Natural killer cell (primary cell): Measurements from ENCODE around the gene ABCA4. TPM values are rescaled to one million over a fixed set of nuclear protein-coding genes. Genes with fewer than 3 reads are reported as not detected.

Experiments
- ATAC-seq, 3 donors: fragments of 150-1000 bp in 2 of 3; fragments of 200-7000 bp in 1 of 3; cut with Tn5 transposase; 1 replicate in 1 of 3; 2 replicates in 2 of 3; pipeline ENCODE4 v1.10.0; 2021; ENCODE audit warnings: mild to moderate bottlenecking in 2 of 3, moderate library complexity in 2 of 3
- DNase-seq, 2 donors: peaks; one replicate each; pipeline versions ENCODE4 v3.0.0 to v3.0.0-alpha.2; 2013 to 2021; ENCODE audit warnings: mixed read lengths in 1 of 2
- H3K27ac ChIP-seq: one replicate; pipeline ENCODE4 v1.5.1; 2013; ENCODE audit warnings: mild to moderate bottlenecking, low read length
- H3K27me3 ChIP-seq: one replicate; pipeline ENCODE4 v1.6.1; 2013; ENCODE audit warnings: low read length; ENCODE audit not compliant: control insufficient read depth, insufficient read depth
- H3K36me3 ChIP-seq: one replicate; pipeline ENCODE4 v1.6.1; 2013; ENCODE audit warnings: low read length; ENCODE audit not compliant: control insufficient read depth, insufficient read depth
- H3K4me1 ChIP-seq: one replicate; pipeline ENCODE4 v1.6.1; 2013; ENCODE audit warnings: low read length; ENCODE audit not compliant: control insufficient read depth, insufficient read depth
- H3K4me3 ChIP-seq: one replicate; pipeline ENCODE4 v1.5.1; 2013; ENCODE audit warnings: low read length
- H3K9me3 ChIP-seq: one replicate; pipeline ENCODE4 v1.6.1; 2013; ENCODE audit warnings: low read length; ENCODE audit not compliant: control insufficient read depth, insufficient read depth
- H3K27ac Mint-ChIP-seq, 2 donors: one replicate each; pipeline ENCODE4 v1.8.0; 2022; ENCODE audit warnings: mild to moderate bottlenecking in 2 of 2, mixed read lengths in 2 of 2, moderate library complexity in 1 of 2
- H3K27me3 Mint-ChIP-seq, 2 donors: one replicate each; pipeline ENCODE4 v1.8.0; 2022; ENCODE audit warnings: low read depth in 2 of 2, mixed read lengths in 2 of 2
- H3K36me3 Mint-ChIP-seq: one replicate; pipeline ENCODE4 v1.8.0; 2022; ENCODE audit warnings: mixed read lengths
- H3K4me1 Mint-ChIP-seq, 2 donors: one replicate each; pipeline ENCODE4 v1.8.0; 2022; ENCODE audit warnings: mixed read lengths in 2 of 2
- H3K4me3 Mint-ChIP-seq: one replicate; pipeline ENCODE4 v1.8.0; 2022; ENCODE audit warnings: mild to moderate bottlenecking, moderate library complexity, mixed read lengths
- H3K9me3 Mint-ChIP-seq, 2 donors: one replicate each; pipeline ENCODE4 v1.8.0; 2022; ENCODE audit warnings: mixed read lengths in 2 of 2
- WGBS: methylation state at CpG from one replicate; pipeline ENCODE4 v1.1.7; 2013; ENCODE audit warnings: missing lambda C conversion rate; ENCODE audit not compliant: insufficient coverage; 5-methylcytosine and 5-hydroxymethylcytosine counted together
- intact Hi-C: fragments of 100-400 bp; cut with micrococcal nuclease; formaldehyde crosslinking; loops from one replicate; pipeline ENCODE4 v1.14.2; 2022
- total RNA-seq, 4 donors: library from RNA; stranded (reverse); fragments of 120-200 nt in 1 of 4; gene quantifications; one replicate each; pipeline versions ENCODE4 v1.2.3 to v1.2.4, GENCODE V29; 2013 to 2022
- TF ChIP-seq, protein P1 (sequence below): fragments of 200-600 bp; IDR thresholded peaks from one replicate; pipeline ENCODE4 v1.8.0; 2022; ENCODE audit warnings: antibody characterized with exemption

The ABCA4 gene
- total RNA-seq, 3 donors from 2014 or later (not counting 1 experiment from before 2014, with no cell fraction given), result 0.48 TPM; not detected in 2

DNA sequence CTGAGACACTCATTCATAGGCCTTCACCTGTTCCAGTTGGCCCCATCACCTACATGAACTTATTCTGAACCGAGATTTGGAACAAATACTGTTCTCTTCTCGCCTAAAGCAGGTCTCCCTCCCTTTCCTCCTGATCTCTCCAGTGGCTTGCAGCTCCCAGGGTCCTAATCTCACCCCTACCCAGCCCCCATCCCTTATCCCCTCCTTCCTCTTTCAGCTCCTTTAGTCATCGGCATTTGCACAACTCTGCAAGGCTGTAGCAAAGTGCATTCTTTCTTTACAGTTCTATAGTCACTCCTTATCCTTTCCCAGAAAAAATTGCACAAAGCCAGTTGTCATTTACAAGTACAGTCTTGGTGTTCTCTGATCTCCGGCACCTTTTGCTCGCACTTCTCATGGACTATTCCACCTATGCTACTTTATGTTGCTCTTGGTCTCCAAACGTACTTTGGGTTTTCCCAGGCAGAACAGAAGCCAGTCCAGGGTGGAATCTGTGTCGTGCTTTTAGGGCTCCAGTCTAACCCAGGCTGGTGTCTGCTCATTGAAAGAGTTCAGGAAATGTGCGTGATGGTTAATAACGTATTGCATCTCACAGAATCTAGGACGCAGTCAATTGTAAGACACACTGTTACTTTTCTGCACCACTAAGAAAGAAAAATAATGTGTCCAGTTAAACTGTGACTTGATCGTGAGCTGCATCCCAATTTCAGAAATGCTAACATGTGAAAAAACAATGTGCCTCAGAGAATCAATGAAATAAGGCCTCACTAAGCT is 965 bp downstream of the ABCA4 start:
- no peak for ATAC-seq
- Mint-ChIP-seq H3K9me3 (no peaks in the 10 kb centered on the region), H3K27ac (no peak overlapping the region), H3K36me3 (no peaks in the 10 kb centered on the region), H3K4me1 (no peaks in the 10 kb centered on the region), H3K4me3 (no peak overlapping the region), H3K27me3 (peaks cover 15 to 18% of the 10 kb centered on the region in 2 donors)
- Histone ChIP-seq H3K4me3 (no peak overlapping the region), H3K27ac (no peak overlapping the region), H3K27me3 (no peaks in the 10 kb centered on the region), H3K36me3 (no peaks in the 10 kb centered on the region), H3K9me3 (no peaks in the 10 kb centered on the region), H3K4me1 (no peaks in the 10 kb centered on the region)
- intact Hi-C loops, result no loop called here
- TF ChIP-seq, protein P1, sequence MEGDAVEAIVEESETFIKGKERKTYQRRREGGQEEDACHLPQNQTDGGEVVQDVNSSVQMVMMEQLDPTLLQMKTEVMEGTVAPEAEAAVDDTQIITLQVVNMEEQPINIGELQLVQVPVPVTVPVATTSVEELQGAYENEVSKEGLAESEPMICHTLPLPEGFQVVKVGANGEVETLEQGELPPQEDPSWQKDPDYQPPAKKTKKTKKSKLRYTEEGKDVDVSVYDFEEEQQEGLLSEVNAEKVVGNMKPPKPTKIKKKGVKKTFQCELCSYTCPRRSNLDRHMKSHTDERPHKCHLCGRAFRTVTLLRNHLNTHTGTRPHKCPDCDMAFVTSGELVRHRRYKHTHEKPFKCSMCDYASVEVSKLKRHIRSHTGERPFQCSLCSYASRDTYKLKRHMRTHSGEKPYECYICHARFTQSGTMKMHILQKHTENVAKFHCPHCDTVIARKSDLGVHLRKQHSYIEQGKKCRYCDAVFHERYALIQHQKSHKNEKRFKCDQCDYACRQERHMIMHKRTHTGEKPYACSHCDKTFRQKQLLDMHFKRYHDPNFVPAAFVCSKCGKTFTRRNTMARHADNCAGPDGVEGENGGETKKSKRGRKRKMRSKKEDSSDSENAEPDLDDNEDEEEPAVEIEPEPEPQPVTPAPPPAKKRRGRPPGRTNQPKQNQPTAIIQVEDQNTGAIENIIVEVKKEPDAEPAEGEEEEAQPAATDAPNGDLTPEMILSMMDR, result no peak
- 85% methylated on average over 11 of the region's 11 CpGs for WGBS
- DNase-seq, result no peak

DNA sequence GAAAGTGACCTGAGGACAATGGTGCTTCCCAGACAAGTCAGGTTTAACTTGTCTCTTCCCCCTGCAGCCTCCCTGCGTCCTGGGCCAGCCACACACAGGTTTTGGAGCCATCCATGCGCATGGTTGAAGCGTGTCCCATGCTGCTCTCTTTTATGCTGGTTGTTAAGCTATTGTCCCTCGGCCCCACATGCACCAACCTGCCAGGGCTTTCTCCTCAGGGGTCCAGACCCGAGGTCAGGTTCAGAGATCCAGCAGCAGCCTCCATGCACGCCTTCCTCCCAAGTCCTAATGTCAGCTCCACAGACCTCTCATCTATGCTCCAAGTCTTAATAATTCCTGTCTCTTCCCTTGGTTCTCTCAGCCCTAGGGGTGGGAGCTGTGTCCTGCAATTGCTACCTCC is 1.6 kb downstream of the ABCA4 start:
- TF ChIP-seq, protein P1, result no peak
- Histone ChIP-seq H3K27me3 (no peaks in the 10 kb centered on the region), H3K36me3 (no peaks in the 10 kb centered on the region), H3K27ac (no peak overlapping the region), H3K4me3 (no peak overlapping the region), H3K4me1 (no peaks in the 10 kb centered on the region), H3K9me3 (no peaks in the 10 kb centered on the region)
- Mint-ChIP-seq H3K4me3 (no peak overlapping the region), H3K36me3 (no peaks in the 10 kb centered on the region), H3K4me1 (no peaks in the 10 kb centered on the region), H3K27me3 (peaks cover 15 to 18% of the 10 kb centered on the region in 2 donors), H3K9me3 (no peaks in the 10 kb centered on the region), H3K27ac (no peak overlapping the region)
- WGBS, result 77% methylated on average over 6 of the region's 6 CpGs
- DNase-seq (no peak), ATAC-seq (no peak)
- intact Hi-C loops, result no loop called here

DNA sequence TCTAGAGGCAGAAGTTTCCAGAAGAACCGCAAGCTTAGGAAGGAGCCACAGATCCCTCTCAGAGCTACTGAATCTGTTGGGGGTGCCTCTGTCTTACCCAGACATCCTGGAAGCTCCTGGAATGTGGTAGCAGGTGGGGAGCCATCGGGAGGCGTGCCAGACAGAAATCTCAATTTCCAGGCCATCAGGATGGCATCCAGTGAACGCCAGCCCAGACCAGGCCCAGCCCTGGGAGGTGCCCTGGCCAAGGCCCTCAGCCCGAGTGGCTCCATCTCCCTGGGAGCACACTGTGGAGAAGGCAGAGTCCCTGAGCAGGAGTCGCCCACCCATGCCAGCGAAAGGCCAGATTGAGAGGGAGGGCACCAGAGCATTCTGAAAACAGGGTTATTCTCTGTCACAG is 2.5 kb downstream of the ABCA4 start:
- Mint-ChIP-seq H3K27me3 (peaks cover 15 to 25% of the 10 kb centered on the region in 2 donors), H3K36me3 (no peaks in the 10 kb centered on the region), H3K4me1 (no peaks in the 10 kb centered on the region), H3K9me3 (no peaks in the 10 kb centered on the region), H3K4me3 (no peak overlapping the region), H3K27ac (no peak overlapping the region)
- intact Hi-C loops, result no loop called here
- no peaks in the 10 kb centered on the region for H3K4me1 ChIP-seq
- 84% methylated on average over 7 of the region's 7 CpGs for WGBS
- ATAC-seq (no peak), DNase-seq (no peak)
- H3K9me3 ChIP-seq, result no peaks in the 10 kb centered on the region
- H3K27ac ChIP-seq, result no peak overlapping the region
- no peaks in the 10 kb centered on the region for H3K27me3 ChIP-seq
- TF ChIP-seq, protein P1, result no peak
- H3K36me3 ChIP-seq, result no peaks in the 10 kb centered on the region
- no peak overlapping the region for H3K4me3 ChIP-seq

DNA sequence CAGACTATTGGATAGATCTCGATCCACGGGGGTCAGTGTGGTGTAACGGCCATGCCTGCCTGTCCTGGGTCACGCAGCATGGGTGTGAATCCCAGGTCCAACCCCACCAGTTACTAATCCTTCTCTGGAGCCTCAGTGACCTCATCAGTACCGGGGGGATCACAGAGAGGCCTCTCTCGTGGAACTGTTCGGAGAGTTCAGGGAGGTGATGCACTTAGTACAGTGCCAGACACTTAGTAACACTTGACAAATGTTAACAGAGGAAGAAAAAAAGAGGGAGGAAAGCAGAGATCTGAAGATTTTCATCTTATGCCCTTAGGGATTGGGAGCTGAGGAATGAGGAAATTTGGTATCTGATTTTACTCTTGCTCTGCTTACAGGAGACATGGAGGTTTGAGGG is 2.9 kb downstream of the ABCA4 start:
- no peak overlapping the region for H3K4me3 ChIP-seq
- Mint-ChIP-seq H3K4me1 (no peaks in the 10 kb centered on the region), H3K27me3 (peaks cover 15 to 25% of the 10 kb centered on the region in 2 donors), H3K27ac (no peak overlapping the region), H3K4me3 (no peak overlapping the region), H3K36me3 (no peaks in the 10 kb centered on the region), H3K9me3 (no peaks in the 10 kb centered on the region)
- DNase-seq (no peak), ATAC-seq (no peak)
- 88% methylated on average over 7 of the region's 7 CpGs for WGBS
- intact Hi-C loops, result no loop called here
- no peaks in the 10 kb centered on the region for H3K9me3 ChIP-seq
- no peaks in the 10 kb centered on the region for H3K4me1 ChIP-seq
- H3K36me3 ChIP-seq, result no peaks in the 10 kb centered on the region
- no peaks in the 10 kb centered on the region for H3K27me3 ChIP-seq
- no peak overlapping the region for H3K27ac ChIP-seq
- TF ChIP-seq, protein P1, result no peak
